PC-3 (cell line): Measurements from ENCODE around the gene HDAC9.

ENCODE experiments used
- CTCF ChIP-seq: fragments of 300-600 bp; sonication (generic); conservative IDR thresholded peaks from 2 replicates; pipeline ENCODE4 v1.5.1; 2017; ENCODE audit warnings: antibody characterized with exemption, low read depth, mild to moderate bottlenecking, low read length
- EZH2 ChIP-seq: fragments of 300-600 bp; sonication (generic); IDR thresholded peaks from one replicate; pipeline ENCODE4 v1.6.1; 2017; ENCODE audit warnings: antibody characterized with exemption, mild to moderate bottlenecking, low read length; ENCODE audit not compliant: unreplicated experiment

GRCh38 chr7:18858232-18858631, 362.7 kb downstream of the HDAC9 start:
- TF ChIP-seq CTCF = no peak
- no peak for TF ChIP-seq EZH2
